Activated naive CD4-positive, alpha-beta T cell treated with anti-CD3 and anti-CD28 coated beads, Interleukin-2, amount 50 U/mL, for 16 hours (primary cell): ENCODE measurements around the gene DRD4.

ENCODE experiments used
- DNase-seq: peaks from one replicate; pipeline ENCODE4 v3.0.0-alpha.2; 2020

The DRD4 gene

DNA sequence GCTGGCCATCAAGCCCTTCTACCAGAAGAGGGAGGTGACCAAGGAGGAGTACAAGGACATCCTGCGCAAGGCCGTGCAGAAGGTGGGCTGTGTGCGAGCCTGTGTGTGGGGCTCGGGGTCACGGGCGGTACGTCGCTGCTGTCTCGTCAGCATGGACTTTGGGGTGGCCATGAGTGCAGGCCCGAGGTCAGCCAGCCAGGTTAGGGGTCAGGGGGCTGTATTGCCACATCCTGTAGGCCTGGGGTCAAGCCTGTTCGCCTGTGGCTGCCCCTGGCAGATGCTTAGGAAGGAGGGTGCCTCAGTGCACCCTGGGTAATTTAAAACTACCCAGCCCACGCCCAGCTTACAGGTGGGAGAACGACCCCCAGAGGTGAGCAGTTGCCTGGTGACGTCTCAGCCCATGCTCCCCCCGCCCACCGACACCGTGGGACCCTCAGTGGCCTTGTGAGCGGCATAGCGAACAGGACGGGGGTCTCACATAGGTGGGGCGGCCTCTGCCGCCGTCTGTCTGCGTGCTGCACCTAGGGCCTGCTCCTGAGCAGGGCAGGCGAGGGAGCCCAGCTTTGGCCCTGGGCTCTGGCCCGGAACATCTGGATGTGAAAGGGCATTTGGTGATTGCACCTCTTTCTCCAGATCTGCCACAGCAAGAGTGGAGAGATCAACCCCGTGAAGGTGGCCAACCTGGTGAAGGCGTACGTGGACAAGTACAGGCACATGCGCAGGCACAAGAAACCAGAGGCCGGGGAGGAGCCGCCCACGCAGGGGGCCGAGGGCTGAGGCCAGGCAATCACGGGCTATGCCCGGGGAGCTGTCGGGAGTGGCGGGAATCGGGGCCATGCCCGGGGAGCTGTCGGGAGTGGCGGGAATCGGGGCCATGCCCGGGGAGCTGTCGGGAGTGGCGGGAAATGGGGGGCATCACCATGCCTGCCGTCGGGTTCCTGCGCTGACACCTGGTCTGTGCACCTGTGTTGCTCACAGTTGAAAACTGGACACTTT lies 25.8 kb upstream of the DRD4 start:
- no peak for DNase-seq

GRCh38 chr11:612201-612960 lies 24.7 kb upstream of the DRD4 start:
- no peak for DNase-seq

DNA sequence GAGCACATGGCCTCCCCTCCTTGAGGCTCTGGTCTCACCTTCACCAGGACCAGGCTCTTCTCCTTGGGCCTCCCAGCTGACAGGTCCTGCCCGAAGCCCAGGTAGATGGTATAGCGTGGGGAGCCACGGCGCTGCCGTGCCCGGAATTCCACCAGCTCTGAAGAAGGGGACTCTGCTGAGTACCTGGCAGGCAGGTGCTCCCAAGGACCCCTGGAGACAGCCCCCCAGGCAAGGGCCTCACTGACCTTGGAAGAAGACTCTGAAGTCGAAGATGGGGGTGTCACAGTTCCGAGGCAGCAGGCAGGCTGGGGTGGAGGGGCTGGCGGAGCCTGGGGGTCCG lies 24.1 kb upstream of the DRD4 start:
- DNase-seq, result no peak

DNA sequence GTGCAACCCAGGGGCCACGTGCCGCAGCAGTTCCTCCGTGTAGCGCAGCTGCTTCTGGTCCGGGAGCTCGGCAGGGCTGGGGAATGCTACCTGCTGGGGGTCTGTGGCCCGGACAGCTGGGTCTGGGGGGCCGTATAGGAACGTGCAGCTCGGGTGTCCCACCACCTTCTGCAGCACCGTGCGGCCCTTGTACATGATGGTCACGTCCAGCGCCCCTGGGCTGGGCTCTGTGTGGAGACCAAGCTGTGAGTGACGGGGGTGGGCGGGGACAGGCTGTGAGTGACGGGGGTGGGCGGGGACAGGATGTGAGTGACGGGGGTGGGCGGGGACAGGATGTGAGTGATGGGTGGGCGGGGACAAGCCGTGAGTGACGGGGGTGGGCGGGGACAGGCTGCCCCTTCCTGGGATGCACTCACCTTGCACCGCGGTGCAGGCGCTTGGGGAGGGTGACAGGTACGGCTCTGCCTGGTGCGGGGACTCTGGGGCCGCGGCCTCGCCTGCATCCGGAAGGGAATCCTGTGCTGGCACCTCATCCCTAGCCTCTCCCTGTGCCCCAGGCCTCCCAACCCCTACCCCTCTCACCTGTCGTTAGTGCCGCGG lies 23.6 kb upstream of the DRD4 start:
- peak; percentile 82 for DNase-seq

DNA sequence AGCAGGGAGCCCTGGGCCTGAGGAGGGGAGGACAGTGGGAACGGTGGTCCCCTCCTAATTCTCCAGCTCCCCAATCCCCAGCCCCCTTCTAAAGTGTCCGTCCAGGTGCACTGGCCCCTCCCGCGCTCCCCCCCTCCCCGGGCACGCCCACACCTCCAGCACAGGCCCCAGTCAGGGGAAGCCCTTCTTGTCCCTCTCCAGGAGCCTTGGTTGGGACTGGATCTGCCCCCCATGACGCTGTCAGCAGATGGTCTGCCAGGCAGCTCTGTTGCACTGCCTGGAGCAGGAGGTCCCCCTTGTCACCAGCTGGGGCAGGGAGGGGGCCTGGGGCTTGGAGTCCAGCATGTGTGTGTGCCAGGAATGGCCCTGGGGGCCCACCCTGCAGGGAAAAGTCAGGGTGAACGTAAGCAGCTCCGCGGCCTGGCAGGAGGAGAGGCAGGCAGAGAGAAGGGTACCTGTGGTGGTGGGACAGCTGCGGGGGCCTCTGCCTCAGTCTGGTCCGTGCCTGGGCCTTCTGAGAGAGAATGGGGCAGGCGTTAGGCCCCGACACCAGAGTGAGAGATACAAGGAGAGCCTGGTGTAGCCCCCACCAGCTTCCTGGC lies 22.9 kb upstream of the DRD4 start:
- no peak for DNase-seq

DNA sequence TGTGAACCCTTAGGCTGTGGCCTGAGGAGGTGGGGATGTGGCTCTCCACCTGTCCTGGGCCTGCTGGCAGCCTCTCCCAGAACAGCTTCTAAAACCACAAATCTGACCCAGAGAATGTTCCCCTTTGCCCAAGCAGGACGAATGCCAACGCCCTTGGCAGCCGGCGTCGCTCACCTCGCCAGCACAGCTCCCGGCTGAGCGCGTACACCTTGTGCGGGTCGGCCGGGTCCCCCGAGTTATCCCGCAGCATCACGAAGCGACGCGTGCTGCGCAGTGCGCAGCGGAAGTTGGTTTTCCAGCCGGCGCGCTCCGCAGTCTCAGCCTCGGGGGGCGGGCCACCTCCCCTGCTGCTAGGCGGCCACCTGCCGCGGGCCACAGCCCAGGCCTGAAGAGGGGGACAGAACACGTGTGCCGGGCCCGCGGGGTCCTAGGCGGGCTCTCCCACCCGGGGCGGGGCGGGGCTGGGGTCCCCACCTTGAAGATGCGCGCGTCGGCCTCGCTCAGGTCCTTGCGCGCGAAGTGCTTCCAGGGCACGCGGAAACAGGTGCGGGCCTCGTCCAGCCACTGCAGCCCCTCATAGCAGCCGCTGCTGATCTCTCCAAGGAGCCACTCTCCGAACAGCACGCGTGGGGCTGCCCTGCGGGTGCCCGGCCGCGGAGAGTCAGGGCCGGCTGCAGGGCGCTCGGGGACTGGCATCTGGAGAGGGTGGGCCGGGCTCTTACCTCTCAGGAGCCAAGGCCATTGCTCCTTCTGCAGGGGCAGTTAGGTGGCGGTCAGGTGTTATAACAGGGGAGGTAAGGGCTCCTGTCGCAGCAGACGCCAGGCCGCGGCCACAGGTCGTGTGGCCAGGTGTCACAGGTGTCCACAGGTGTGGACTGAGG lies 22.2 kb upstream of the DRD4 start:
- no peak for DNase-seq

GRCh38 chr11:615504-616319 lies 21.4 kb upstream of the DRD4 start, which contains the start of gene IRF7:
Gene IRF7 (minus strand): TSS chr11:615950. CDS start chr11:615364, 586 bp downstream.
- DNase-seq, result peak; percentile 75

GRCh38 chr11:616320-617198 lies 20.5 kb upstream of the DRD4 start:
- no peak for DNase-seq

DNA sequence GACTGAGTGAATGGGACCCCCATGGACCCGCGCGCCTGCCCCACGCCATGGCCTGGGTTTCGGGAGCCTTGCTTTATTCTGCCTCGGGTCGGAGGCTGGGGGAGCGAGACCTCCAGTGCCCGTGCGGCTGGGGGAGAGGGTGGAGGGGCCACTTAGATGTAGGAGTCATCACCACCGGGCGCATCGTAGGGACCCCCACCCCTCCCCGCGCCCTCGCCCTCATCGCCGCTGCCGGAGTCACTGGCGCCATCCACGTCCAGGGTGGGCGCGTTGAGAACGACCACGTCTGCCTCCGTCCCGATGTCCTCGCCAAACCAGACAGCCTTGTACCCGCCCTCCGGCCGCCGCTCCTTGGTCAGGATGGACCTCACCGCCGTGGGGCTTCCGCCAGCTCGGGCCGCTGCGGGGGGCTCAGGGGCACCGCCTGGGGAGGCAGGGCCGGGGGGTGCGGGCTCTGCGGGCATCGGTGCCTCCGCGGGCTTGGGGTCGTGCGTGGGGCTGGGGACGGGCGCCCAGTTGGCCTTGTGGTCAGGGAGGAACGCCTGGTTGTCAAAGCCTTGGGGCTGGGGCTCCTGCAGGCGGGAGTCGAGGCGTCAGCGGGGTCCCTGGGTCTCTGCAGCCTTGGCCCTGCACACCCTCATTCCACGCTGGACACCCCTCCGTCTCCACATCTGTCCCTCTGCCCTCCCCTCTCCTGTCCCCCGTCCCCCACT lies 19.7 kb upstream of the DRD4 start:
- DNase-seq, result no peak

DNA sequence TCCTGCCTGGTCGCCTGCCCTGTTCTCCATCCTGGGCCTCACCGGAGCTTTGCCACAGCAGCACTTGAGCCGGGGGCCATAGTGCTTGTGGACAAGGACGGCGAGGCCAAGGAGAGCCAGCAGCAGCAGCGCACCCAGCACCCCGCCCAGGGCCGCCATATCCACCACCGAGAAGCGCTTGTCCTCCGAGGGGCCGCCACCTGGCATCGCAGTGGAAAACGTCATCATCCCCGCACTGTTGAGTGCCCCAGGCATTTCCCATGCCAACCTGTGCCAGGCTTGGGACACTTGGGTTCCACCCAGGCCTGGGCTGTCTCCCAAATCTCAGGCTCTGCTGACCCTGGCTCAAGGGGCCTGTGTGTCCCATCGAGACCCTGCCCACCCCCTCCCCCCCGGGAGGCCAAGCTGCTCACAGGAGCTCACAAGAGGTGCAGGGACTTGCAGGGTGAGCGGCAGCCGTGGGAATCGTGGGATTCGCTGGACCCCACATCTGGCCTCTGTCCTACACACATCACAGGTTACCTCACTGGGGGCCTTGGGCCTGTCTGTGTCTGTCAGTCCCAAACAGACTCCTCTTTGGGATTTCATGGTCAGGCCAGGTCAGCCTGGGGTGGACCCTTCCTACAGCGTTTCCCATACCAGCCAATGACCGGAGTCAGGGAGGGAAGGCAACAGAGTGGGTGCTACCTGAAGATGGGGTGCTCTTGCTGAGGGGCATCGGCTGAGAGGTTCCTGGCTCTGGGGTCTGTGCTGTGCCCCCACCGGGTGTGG lies 19.0 kb upstream of the DRD4 start:
- no peak for DNase-seq

- no peak for DNase-seq
Observed at GRCh38 chr11:618856-619627, 18.0 kb upstream of the DRD4 start.

- DNase-seq, result no peak
Observed at GRCh38 chr11:619628-620050, 17.4 kb upstream of the DRD4 start.

- no peak for DNase-seq
Observed at GRCh38 chr11:620201-620600, 16.9 kb upstream of the DRD4 start.

DNA sequence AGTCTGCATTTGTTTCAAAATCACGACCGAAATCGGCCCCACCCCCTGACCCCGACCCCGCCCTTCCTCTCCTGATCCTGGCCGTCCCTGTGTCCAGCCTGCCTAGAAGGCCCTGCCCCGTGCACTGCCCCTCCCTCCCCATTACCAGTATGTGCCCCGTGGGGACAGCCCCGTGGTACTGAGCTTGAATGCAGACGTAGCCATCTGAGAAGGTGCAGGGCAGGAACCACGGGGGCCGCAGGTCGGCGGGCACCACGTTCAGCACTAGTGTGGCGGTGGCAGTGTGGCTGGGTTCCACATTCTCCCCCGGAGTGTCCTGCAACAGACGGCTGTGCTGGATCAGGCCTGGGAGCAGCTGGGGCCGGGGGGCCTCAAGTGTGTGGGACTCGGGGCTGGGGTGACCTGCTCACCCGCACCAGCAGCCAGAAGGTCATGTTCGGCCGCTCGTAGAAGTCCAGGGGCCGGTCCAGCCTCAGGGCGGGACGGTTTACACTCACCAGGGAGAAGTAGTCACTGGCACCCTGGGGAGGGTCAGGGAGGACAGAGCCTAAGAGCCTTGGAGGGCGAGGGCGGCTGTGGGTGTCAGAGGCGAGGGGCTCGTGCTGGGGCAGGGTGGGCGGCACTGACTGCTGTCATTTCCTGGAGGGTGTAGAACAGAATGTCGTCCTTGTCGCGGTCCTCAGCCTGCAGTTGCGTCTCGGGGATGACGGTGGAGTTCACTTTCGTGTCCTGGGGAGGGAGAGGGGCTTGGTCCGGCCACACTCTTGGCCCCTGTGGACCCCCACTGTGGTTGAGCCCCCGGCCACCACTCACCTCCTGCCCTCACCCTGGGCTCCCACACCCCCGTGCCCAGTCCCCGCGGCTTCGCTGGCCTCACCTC lies 15.9 kb upstream of the DRD4 start:
- no peak for DNase-seq

DNA sequence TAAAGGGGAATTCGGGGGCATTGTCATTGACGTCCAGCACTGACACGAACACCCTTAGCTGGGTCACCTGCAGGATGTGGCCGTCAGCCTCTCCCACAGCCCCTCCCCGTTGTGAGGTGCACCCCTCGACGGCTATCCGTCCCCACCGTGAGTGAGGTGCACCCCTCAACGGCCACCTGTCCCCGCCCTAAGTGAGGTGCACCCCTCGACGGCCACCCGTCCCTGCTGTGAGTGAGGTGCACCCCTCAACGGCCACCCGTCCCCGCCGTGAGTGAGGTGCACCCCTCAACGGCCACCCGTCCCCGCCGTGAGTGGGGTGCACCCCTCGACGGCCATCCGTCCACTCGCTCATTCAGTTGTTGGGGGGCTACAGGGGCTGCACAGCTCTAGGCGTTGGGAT lies 15.2 kb upstream of the DRD4 start:
- DNase-seq, result no peak

DNA sequence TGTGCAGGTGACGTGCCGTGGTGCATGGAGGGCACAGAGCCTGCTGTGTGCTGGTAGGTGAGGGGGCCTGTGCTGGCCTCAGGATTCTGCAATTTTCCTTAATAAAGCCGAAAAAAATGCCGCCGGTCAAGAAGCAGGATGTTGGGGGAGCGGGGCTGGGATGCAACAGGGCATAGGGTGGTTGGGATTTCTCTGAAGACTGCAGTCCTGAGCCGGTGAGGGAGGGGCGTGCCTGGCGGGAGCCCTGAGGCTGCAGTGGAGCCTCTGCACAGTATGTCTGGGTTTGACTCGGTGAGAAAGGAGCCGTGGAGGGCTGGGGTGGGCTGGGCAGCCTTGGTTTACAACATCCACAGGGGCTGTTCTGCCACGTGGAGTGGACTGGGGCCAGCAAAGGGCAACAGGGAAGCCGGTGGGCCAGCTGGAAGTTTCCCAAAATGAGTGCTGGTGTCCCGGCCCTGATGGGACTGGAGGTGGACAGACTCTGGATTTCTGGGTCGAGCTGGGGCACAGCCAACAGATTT lies 13.7 kb upstream of the DRD4 start:
- no peak for DNase-seq
